Erythroblast (primary cell): ENCODE measurements around the gene SULT6B1.

Experiments used
- GATA1 ChIP-seq: IDR thresholded peaks from 2 replicates; pipeline ENCODE4 v1.6.1; 2011; ENCODE audit warnings: low read depth, mild to moderate bottlenecking, control low read depth, low read length, moderate library complexity
- POLR2A ChIP-seq: IDR thresholded peaks from 2 replicates; pipeline ENCODE4 v1.6.1; 2011; ENCODE audit warnings: mild to moderate bottlenecking, low read length

DNA sequence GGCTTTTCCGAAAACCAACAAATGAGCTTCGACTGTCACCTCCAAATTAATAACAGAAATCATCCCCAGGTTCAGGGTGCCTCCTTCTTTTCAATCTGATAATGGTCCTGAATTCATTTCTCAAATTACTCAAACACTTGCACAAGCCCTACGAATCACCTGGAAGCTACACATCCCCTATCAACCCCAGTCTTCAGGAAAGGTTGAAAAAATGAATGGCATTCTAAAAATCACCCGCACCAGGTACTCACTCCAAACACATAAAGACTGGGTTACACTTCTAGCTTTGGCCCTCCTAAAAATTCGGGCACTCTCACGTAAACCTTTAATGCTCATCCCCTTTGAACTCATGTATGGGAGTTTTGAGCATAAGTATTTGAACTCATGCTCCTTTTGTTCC lies 55.6 kb downstream of the SULT6B1 start:
- no peak for TF ChIP-seq POLR2A
- no peak for TF ChIP-seq GATA1
